ENCODE data around the gene NUDT3. TPM values are rescaled to one million over a fixed set of nuclear protein-coding genes. Genes with fewer than 3 reads are reported as not detected.
A peak's percentile ranks its signal among the peaks of the same experiment; 100 is the strongest.

Gene NUDT3
- polyA plus RNA-seq, 3 donors = 9.3 to 33.3 (median 10.9) TPM

- peak overlapping the region; percentile 51 for H2AFZ ChIP-seq (ENCODE audit: insufficient read depth, low read depth, low read length, poor library complexity, severe bottlenecking)
- WGBS (ENCODE audit: insufficient coverage) = 7% methylated on average over 4 of the region's 6 CpGs
- Mint-ChIP-seq H3K27ac (peak overlapping the region; percentile 96 to 99 (median 98)), H3K9me3 (peaks cover 0 to 2% (median 0%) of the 10 kb centered on the region in 7 donors), H3K36me3 (peaks cover 6 to 9% of the 10 kb centered on the region in 2 donors), H3K27me3 (ENCODE audit: low read depth in 3 of 3) (no peaks in the 10 kb centered on the region), H3K4me1 (peaks cover 57% of the 10 kb centered on the region), H3K4me3 (peak overlapping the region; percentile 71 to 73)
- H3K36me3 ChIP-seq (replicated peaks in 1 of 2; ENCODE audit: control insufficient read depth in 1 of 2, insufficient read depth in 2 of 2, low read length in 2 of 2) = peaks cover 3 to 16% of the 10 kb centered on the region in 2 donors
- peaks cover 97% of the 10 kb centered on the region for H3K79me2 ChIP-seq (ENCODE audit: insufficient read depth, low read length)
- TF ChIP-seq, protein P1, sequence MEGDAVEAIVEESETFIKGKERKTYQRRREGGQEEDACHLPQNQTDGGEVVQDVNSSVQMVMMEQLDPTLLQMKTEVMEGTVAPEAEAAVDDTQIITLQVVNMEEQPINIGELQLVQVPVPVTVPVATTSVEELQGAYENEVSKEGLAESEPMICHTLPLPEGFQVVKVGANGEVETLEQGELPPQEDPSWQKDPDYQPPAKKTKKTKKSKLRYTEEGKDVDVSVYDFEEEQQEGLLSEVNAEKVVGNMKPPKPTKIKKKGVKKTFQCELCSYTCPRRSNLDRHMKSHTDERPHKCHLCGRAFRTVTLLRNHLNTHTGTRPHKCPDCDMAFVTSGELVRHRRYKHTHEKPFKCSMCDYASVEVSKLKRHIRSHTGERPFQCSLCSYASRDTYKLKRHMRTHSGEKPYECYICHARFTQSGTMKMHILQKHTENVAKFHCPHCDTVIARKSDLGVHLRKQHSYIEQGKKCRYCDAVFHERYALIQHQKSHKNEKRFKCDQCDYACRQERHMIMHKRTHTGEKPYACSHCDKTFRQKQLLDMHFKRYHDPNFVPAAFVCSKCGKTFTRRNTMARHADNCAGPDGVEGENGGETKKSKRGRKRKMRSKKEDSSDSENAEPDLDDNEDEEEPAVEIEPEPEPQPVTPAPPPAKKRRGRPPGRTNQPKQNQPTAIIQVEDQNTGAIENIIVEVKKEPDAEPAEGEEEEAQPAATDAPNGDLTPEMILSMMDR (IDR thresholded peaks at IDR 0.05) = no peak
- H3K9ac ChIP-seq (ENCODE audit: insufficient read depth, low read length, poor library complexity, severe bottlenecking) = peak overlapping the region; percentile 65
- peak overlapping the region in 2 of 3 experiments; percentile 39 to 53 for H3K4me3 ChIP-seq (replicated peaks in 1 of 3; ENCODE audit: low read depth in 2 of 3, low read length in 3 of 3)
- no peaks in the 10 kb centered on the region for H3K27me3 ChIP-seq (ENCODE audit: control insufficient read depth in 2 of 2, insufficient read depth in 2 of 2, low read length in 2 of 2)
- H3K27ac ChIP-seq (ENCODE audit: low read depth in 1 of 2, low read length in 2 of 2) = peak overlapping the region; percentile 70 to 95
- intact Hi-C loops (cut with micrococcal nuclease) = no loop called here
- H3K4me2 ChIP-seq (replicated peaks; ENCODE audit: extremely low read depth, low read length, poor library complexity, severe bottlenecking) = peak overlapping the region; percentile 50
- no peaks in the 10 kb centered on the region for H3K9me3 ChIP-seq (replicated peaks in 1 of 2; ENCODE audit: control insufficient read depth in 1 of 2, insufficient read depth in 1 of 2, low read length in 2 of 2)
- peak; percentile 74 to 84 (median 82) for DNase-seq
- H4K20me1 ChIP-seq (ENCODE audit: insufficient read depth, low read length) = peaks cover 4% of the 10 kb centered on the region
- H3K4me1 ChIP-seq (ENCODE audit: control insufficient read depth in 1 of 2, insufficient read depth in 2 of 2, low read length in 2 of 2) = peaks cover 25 to 48% of the 10 kb centered on the region in 2 donors
Measured at GRCh38 chr6:34315780-34316179, 76.7 kb downstream of the NUDT3 start.

GRCh38 chr6:34315256-34315655 lies 77.2 kb downstream of the NUDT3 start:
- peak overlapping the region in 1 of 3 experiments; percentile 53 for H3K4me3 ChIP-seq (replicated peaks in 1 of 3; ENCODE audit: low read depth in 2 of 3, low read length in 3 of 3)
- H3K36me3 ChIP-seq (replicated peaks in 1 of 2; ENCODE audit: control insufficient read depth in 1 of 2, insufficient read depth in 2 of 2, low read length in 2 of 2) = peaks cover 3 to 11% of the 10 kb centered on the region in 2 donors
- H3K4me2 ChIP-seq (replicated peaks; ENCODE audit: extremely low read depth, low read length, poor library complexity, severe bottlenecking) = peak overlapping the region; percentile 50
- WGBS (ENCODE audit: insufficient coverage) = no CpG with 5 or more reads among the region's 1 CpG
- Mint-ChIP-seq H3K4me3 (no peak overlapping the region), H3K27ac (peak overlapping the region; percentile 10 to 99 (median 97)), H3K36me3 (peaks cover 5 to 9% of the 10 kb centered on the region in 2 donors), H3K9me3 (peaks cover 0 to 2% (median 0%) of the 10 kb centered on the region in 7 donors), H3K4me1 (peaks cover 62% of the 10 kb centered on the region), H3K27me3 (ENCODE audit: low read depth in 3 of 3) (no peaks in the 10 kb centered on the region)
- H3K4me1 ChIP-seq (ENCODE audit: control insufficient read depth in 1 of 2, insufficient read depth in 2 of 2, low read length in 2 of 2) = peaks cover 30 to 53% of the 10 kb centered on the region in 2 donors
- H3K79me2 ChIP-seq (ENCODE audit: insufficient read depth, low read length) = peaks cover 97% of the 10 kb centered on the region
- H2AFZ ChIP-seq (ENCODE audit: insufficient read depth, low read depth, low read length, poor library complexity, severe bottlenecking) = peak overlapping the region; percentile 51
- no peaks in the 10 kb centered on the region for H3K9me3 ChIP-seq (replicated peaks in 1 of 2; ENCODE audit: control insufficient read depth in 1 of 2, insufficient read depth in 1 of 2, low read length in 2 of 2)
- H3K27ac ChIP-seq (ENCODE audit: low read depth in 1 of 2, low read length in 2 of 2) = peak overlapping the region in 1 of 2 donors; percentile 95
- DNase-seq = no peak
- peaks cover 6% of the 10 kb centered on the region for H4K20me1 ChIP-seq (ENCODE audit: insufficient read depth, low read length)
- no peaks in the 10 kb centered on the region for H3K27me3 ChIP-seq (ENCODE audit: control insufficient read depth in 2 of 2, insufficient read depth in 2 of 2, low read length in 2 of 2)
- intact Hi-C loops (cut with micrococcal nuclease) = no loop called here
- TF ChIP-seq, protein P1 (IDR thresholded peaks at IDR 0.05) = no peak
- H3K9ac ChIP-seq (ENCODE audit: insufficient read depth, low read length, poor library complexity, severe bottlenecking) = peak overlapping the region; percentile 65
